ENCODE measurements around the gene RND2.
"Not testable (repeated sequence)": the region's sequence is repeated elsewhere in the genome, so short reads cannot be mapped to it uniquely, and the experiment has no call there.

RND2 gene, protein sequence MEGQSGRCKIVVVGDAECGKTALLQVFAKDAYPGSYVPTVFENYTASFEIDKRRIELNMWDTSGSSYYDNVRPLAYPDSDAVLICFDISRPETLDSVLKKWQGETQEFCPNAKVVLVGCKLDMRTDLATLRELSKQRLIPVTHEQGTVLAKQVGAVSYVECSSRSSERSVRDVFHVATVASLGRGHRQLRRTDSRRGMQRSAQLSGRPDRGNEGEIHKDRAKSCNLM

DNA sequence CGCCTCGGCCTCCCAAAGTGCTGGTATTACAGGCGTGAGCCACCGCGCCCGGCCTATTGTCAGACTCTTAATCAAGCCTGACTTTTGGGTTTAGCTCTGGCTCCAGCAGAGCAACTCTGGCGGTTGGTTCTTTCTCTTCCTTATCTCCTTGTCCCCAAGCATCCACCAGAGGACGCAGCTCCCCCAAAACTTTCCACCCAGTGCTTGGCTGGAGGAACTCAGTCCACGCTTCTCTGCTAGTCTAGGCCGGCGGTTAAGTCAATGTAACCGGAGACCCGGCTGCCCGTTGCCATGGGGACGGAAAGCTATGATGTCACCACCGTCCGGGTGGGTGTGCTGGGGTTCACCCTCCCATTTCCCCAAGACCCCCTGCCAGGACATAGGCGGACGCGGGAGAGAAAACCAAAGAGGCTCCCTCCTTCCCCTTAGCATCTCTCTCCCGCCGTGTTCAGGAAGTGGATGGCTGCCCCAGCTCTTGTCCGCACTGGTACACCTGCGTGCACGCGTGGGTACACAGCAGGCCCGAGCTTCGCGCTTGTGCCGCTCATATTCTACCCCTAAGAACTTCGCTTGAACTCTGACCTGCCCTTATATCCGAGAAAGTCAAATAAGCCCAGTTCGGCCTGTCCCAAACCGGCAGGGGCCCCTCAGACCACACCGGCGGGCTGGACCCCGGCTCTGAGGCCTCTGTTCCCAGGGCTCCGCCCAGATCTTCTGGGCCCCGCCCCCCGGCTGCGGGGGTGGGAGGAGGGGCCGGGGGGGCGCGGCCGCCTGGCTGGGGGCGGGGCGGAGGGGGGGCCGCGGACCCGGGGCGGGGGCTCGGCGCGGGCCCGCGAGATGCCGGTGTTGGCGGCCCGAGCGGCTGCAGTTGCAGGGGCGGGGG lies at the start of gene RND2:
Gene RND2 (plus strand): TSS at position 825 of the 883 bp plus-strand sequence. CDS start 117 bp downstream, outside the sequence.
- Mint-ChIP-seq H3K9me3 (no peaks in the 10 kb centered on the region), H3K4me1 (peaks cover 22% of the 10 kb centered on the region), H3K27ac (peak within 1 kb of the TSS; percentile 91), H3K36me3 (peaks cover 23% of the 10 kb centered on the region), H3K4me3 (peak within 1 kb of the TSS; percentile 88)
- DNase-seq (ENCODE audit: low spot score in 2 of 2) (peak; percentile 68 to 89), ATAC-seq (peak; percentile 71)

DNA sequence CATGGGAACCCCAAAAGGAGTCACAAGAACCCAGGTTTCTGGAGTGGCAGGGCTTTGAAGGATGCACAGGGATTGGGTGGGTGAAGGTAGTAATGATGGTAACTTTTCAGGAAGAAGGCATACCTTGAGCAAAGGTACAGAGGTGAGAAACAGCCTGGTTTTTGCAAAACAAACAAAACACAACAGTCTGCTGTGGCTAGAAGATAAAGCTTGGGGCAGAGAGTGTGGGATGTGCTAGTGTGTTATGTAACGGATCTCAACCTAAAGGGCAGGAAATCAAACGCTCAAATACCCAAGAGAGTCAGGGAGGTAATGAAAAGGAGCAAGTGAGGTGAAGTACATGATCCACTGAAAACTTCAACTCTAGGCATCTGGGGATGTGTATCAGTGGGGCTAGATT lies 49.8 kb upstream of the RND2 start:
- DNase-seq (ENCODE audit: low spot score in 2 of 2): no peak
- Mint-ChIP-seq H3K4me1 (peaks cover 16% of the 10 kb centered on the region), H3K9me3 (no peaks in the 10 kb centered on the region), H3K4me3 (no peak overlapping the region), H3K36me3 (peaks cover 4% of the 10 kb centered on the region), H3K27ac (no peak overlapping the region)
- ATAC-seq: no peak

DNA sequence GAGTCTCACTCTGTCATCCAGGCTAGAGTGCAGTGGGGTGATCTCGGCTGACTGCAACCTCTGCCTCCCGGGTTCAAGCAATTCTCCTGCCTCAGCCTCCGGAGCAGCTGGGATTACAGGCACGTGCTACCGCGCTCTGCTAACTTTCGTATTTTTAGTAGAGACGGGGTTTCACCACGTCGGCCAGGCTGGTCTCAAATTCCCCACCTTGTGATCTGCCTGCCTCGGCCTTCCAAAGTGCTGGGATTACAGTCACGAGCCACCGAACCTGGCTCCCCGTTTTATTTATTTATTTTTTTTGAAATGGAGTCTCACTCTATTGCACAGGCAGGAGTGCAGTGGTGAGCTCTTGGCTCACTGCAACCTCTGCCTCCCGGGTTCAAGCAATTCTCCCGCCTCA lies 49.3 kb upstream of the RND2 start:
- not testable (repeated sequence) for DNase-seq (ENCODE audit: low spot score in 2 of 2); ATAC-seq; H3K36me3 Mint-ChIP-seq; H3K4me3 Mint-ChIP-seq; H3K9me3 Mint-ChIP-seq; H3K27ac Mint-ChIP-seq
- H3K4me1 Mint-ChIP-seq: peaks cover 20% of the 10 kb centered on the region

DNA sequence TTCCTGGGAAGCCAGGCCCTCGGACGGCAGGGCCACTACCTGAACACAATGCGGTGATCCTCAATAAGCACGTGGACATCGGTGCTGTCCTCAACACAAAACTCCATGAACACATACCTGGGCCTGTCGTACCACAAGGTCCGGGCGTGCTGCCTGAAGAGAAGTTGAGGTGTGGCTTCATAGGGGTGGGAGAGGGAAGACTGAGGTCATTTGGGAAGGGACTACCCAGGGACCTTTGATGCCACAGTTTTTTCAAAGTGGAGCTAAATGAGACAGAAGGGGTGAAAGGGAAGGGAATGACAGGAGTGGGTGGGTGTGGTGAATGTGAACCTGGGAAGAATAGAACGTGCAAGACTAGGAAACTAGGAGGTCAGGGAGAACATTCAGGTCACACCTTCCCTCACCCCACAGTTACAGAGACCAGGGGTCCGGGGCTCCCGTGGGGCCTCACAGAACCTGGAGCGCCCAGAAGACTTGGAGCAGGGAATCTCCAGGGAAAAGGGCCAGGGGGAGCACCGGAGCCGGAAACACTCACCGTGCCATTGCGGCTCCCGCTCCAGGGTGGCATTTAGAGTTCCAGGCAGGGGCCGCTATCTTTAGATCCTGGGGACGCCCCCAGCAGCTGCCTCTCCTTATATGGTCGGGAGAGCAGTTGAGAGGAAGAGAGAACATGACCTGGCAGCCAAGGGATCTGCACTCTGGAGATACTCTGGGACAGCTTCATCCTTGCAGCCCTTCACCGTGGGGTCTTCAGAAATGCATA lies 45.3 kb upstream of the RND2 start, which contains the start of gene PTGES3L:
Gene PTGES3L (minus strand): TSS at position 570 of the 763 bp plus-strand sequence. CDS start 27 bp downstream, at position 543.
- H3K4me1 Mint-ChIP-seq: peaks cover 29% of the 10 kb centered on the region
- ATAC-seq: peak; percentile 51
- peak within 1 kb of the TSS; percentile 95 for H3K4me3 Mint-ChIP-seq
- no peak for DNase-seq (ENCODE audit: low spot score in 2 of 2)
- H3K27ac Mint-ChIP-seq: peak within 1 kb of the TSS; percentile 97
- H3K9me3 Mint-ChIP-seq: no peaks in the 10 kb centered on the region
- H3K36me3 Mint-ChIP-seq: peaks cover 47% of the 10 kb centered on the region

DNA sequence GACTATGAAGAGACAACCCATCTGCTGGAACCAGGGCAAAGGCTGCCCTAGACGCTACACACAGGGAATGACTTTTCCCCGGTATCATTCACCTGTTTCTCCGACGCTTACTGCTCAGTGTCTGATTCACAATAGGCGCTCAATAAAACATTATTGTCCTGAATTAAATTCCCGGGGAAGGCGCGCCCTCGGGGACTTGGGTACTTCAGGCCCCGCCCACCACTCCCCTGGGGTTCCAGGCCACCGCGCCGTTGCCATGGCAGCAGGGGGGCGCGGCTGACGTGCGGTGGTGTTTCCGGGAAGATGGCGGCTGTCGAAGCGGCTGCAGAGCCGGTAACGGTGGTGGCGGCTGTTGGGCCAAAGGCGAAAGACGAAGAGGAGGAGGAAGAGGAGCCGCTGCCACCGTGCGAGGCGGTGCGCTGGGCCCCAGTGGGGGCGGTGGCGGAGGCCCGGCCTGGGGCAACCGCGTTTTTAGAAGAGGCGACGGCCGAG lies 44.7 kb upstream of the RND2 start, which contains the start of gene RUNDC1:
Gene RUNDC1 (plus strand): TSS at position 292 of the 492 bp plus-strand sequence. CDS start 12 bp downstream, at position 304.
- Mint-ChIP-seq H3K9me3 (no peaks in the 10 kb centered on the region), H3K27ac (peak within 1 kb of the TSS; percentile 97), H3K4me3 (peak within 1 kb of the TSS; percentile 95), H3K36me3 (peaks cover 53% of the 10 kb centered on the region), H3K4me1 (peaks cover 29% of the 10 kb centered on the region)
- peak; percentile 88 for ATAC-seq
- DNase-seq (ENCODE audit: low spot score in 2 of 2): peak; percentile 89 to 94

DNA sequence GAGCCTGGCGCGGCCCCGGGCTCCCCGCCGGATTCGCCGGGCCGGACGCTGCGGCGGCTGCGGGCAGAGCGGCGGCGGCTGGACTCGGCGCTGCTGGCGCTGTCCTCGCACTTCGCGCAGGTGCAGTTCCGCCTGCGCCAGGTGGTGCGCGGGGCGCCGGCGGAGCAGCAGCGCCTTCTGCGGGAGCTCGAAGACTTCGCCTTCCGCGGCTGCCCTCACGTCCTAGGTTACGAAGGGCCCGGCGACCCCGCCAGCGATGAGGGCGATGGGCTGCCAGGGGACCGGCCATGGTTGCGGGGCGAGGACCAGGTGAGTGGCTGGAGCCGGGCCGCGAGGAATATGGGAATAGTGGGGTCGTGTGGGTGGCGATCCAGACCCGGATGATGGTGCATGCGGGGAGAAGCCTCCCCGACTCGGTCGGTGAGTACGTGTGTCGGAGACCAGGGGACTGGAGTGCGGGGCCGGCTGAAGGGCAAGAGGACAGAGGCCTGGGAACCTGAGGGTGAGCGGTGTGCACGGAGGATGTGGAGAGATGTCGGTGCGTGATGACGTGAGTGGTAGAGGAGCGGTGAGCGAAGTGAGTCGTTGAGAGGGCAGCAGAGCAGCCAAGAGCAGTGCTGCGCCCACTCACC lies 44.1 kb upstream of the RND2 start:
- peak overlapping the region; percentile 97 for H3K27ac Mint-ChIP-seq
- H3K4me3 Mint-ChIP-seq: peak overlapping the region; percentile 95
- H3K36me3 Mint-ChIP-seq: peaks cover 59% of the 10 kb centered on the region
- DNase-seq (ENCODE audit: low spot score in 2 of 2) (peak; percentile 31 to 76), ATAC-seq (peak; percentile 95)
- peaks cover 29% of the 10 kb centered on the region for H3K4me1 Mint-ChIP-seq
- H3K9me3 Mint-ChIP-seq: no peaks in the 10 kb centered on the region

DNA sequence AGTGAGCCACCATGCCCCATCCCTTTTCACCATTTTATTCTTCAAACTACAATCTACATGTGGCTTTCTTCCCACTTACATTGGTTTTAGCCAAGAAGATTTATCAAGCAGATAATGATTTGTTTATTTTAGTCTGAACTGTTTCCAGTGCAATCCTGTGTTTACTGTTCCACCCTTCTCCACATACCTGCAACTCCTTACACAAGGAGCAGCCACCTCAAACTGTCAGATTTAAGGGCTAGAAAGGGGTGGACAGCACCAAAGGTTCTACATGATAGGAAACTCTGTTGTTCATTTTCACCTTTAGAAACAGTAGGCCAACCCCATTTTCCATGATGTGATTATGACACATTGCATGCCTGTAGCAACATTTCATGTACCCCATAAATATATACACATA lies 42.8 kb upstream of the RND2 start:
- H3K4me1 Mint-ChIP-seq: peaks cover 29% of the 10 kb centered on the region
- peak overlapping the region; percentile 95 for H3K4me3 Mint-ChIP-seq
- peaks cover 73% of the 10 kb centered on the region for H3K36me3 Mint-ChIP-seq

DNA sequence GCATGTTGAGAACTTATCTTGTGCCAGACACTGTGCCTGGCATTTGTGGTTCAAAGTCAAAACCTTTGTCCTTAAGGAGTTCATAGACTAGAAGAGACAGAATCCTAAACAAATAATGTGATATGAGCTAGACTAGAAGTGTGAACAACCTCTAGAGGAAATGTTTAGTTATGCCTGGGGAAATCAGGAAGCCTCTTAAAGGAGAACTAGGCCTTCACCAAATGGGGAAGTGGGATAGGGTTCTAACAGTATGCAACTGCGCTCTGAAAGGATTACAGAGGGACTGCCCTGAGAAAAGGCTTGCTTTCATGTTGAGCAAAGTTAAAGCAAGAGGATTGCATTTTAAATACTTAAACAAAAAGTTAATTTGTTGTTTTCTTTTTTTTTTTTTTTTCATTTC lies 39.8 kb upstream of the RND2 start:
- Mint-ChIP-seq H3K36me3 (peaks cover 99% of the 10 kb centered on the region), H3K4me3 (no peak overlapping the region), H3K4me1 (peaks cover 14% of the 10 kb centered on the region), H3K27ac (peak overlapping the region; percentile 35), H3K9me3 (no peaks in the 10 kb centered on the region)
- no peak for ATAC-seq
- DNase-seq (ENCODE audit: low spot score in 2 of 2): no peak

More for the DNA sequence above, 42.8 kb upstream of the RND2 start:
- Mint-ChIP-seq H3K27ac (peak overlapping the region; percentile 97), H3K9me3 (no peaks in the 10 kb centered on the region)
- ATAC-seq (no peak), DNase-seq (ENCODE audit: low spot score in 2 of 2) (no peak)

DNA sequence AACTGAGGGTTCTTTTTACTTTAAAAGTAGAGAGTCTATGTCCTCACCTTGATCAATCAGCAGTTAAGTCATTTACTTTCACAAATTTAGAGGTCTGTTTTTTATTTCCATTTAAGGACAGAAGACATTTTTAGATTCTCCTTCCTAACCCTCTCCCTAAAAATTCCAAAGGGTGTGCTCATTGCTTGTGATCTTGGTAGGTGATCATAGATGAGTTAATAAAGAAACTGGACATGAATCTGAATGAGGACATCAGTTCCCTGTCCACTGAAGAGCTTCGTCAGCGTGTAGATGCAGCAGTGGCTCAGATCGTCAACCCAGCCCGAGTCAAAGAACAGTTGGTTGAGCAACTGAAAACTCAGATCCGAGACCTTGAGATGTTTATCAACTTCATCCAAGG lies 35.9 kb upstream of the RND2 start:
- H3K4me1 Mint-ChIP-seq: no peaks in the 10 kb centered on the region
- H3K9me3 Mint-ChIP-seq: no peaks in the 10 kb centered on the region
- DNase-seq (ENCODE audit: low spot score in 2 of 2) (no peak), ATAC-seq (no peak)
- no peak overlapping the region for H3K27ac Mint-ChIP-seq
- peaks cover 97% of the 10 kb centered on the region for H3K36me3 Mint-ChIP-seq
- no peak overlapping the region for H3K4me3 Mint-ChIP-seq

DNA sequence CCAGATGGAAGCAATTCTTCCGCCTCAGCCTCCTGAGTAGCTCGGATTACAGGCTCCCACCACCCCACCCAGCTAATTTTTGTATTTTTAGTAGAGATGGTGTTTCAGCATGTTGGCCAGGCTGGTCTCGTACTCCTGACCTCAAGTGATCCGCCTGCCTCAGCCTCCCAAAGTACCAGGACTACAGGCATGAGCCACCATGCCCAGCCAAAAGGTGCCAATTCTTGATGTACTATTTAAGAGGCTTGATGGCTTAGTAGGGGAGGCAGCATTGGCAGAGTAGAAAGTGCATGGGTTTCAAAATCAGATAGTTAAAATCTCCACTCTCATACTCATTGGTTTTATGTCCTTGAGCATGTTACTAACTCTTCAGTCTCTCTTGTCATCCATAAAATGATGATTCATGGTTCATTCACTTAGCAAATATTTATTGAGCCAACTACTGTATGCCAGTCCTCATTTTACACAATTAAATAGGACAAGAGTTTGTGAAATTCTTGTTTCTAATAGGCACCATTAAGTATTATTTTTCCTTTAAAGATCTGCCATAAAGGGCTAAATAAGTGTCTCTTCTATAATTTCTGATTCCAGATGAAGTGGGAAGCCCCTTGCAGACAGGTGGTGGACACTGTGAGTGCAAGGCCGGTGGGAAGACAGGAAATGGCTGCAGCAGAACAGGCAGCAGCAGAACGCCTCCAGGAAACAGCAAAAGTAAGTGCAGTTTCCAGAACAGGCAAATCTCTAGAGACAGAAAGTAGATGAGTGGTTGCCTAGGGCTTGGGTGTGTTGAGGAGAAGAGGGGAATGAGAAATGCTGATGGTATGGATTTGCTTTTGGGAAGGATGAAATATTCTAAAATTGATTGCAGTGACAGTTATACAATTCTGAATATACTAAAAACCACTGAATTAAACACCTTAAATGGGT lies 35.0 kb upstream of the RND2 start:
- Mint-ChIP-seq H3K4me1 (no peaks in the 10 kb centered on the region), H3K4me3 (no peak overlapping the region), H3K36me3 (peaks cover 92% of the 10 kb centered on the region), H3K9me3 (no peaks in the 10 kb centered on the region), H3K27ac (peak overlapping the region; percentile 74)
- DNase-seq (ENCODE audit: low spot score in 2 of 2) (no peak), ATAC-seq (no peak)

DNA sequence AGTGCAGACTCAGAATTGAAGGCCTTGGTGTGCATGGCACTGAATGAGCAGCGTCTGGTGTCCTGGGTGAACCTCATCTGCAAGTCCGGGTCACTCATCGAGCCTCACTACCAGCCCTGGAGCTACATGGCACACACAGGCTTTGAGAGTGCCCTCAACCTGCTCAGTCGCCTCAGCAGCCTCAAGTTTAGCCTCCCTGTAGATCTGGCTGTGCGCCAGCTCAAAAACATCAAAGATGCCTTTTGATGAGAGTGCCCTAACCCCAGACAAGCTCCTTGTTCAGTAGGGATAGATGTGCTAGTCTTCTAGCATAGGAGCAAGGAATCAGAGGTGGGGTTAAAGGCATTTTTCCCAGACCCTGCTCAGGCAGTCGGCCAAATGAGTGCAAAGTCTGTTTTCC lies 33.6 kb upstream of the RND2 start:
- H3K4me1 Mint-ChIP-seq: no peaks in the 10 kb centered on the region
- H3K27ac Mint-ChIP-seq: peak overlapping the region; percentile 23
- no peak for DNase-seq (ENCODE audit: low spot score in 2 of 2)
- no peak for ATAC-seq
- H3K9me3 Mint-ChIP-seq: no peaks in the 10 kb centered on the region
- peaks cover 77% of the 10 kb centered on the region for H3K36me3 Mint-ChIP-seq
- H3K4me3 Mint-ChIP-seq: no peak overlapping the region

DNA sequence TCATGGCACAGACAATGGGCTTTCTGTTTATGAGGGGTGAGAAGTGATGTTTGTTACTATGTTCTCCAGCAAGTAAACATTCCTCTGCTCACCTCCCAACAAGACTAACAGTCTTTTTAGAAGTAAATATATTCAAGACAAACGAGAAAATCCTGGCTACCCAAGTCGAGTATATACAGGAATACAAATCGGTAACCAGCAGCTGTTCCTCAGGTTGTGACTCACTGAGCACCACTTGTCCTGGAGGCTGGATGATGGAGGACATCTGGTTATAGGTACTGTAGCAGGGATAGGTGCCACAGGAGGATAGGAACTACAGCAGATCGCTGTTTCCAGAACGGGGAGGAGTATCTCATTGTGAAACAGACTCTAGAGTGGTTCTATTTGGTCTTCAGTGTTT lies 32.2 kb upstream of the RND2 start:
- no peak for DNase-seq (ENCODE audit: low spot score in 2 of 2)
- Mint-ChIP-seq H3K36me3 (peaks cover 66% of the 10 kb centered on the region), H3K9me3 (no peaks in the 10 kb centered on the region), H3K4me3 (no peak overlapping the region), H3K27ac (peak overlapping the region; percentile 14), H3K4me1 (peaks cover 4% of the 10 kb centered on the region)
- ATAC-seq: no peak

DNA sequence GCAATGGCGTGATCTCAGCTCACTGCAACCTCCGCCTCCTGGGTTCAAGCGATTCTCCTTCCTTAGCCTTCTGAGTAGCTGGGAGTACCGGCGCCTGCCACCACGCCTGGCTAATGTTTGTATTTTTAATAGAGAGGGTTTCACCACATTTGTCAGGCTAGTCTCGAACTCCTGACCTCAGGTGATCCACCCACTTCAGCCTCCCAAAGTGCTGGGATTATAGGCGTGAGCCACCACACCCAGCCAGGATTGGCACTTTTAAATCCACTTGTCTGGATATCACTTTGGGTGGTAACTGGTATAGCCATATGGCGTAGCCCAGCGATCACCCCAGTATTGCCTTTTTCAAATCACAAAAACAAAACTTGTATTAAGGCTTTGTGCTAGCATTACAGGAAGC lies 31.1 kb upstream of the RND2 start:
- not testable (repeated sequence) for DNase-seq (ENCODE audit: low spot score in 2 of 2); ATAC-seq; H3K4me3 Mint-ChIP-seq; H3K9me3 Mint-ChIP-seq
- H3K4me1 Mint-ChIP-seq: peaks cover 13% of the 10 kb centered on the region
- H3K27ac Mint-ChIP-seq: peak overlapping the region; percentile 53
- H3K36me3 Mint-ChIP-seq: peaks cover 66% of the 10 kb centered on the region

Data from stimulated activated effector memory CD8-positive, alpha-beta T cell treated with anti-CD3 and anti-CD28 coated beads, Interleukin-12 subunit alpha, Interleukin-12 subunit beta, amount 100 ng/mL, for 72 hours (primary cell).